Renal pelvis (tissue), 4 donors: ENCODE measurements around the gene RPL19. TPM values are rescaled to one million over a fixed set of nuclear protein-coding genes. Genes with fewer than 3 reads are reported as not detected.
"Not testable (repeated sequence)": the region's sequence is repeated elsewhere in the genome, so short reads cannot be mapped to it uniquely, and the experiment has no call there.

Experiments
- DNase-seq: peaks from one replicate; pipeline ENCODE4 v3.0.0-alpha.2; 2013
- polyA plus RNA-seq, 3 donors: library from polyadenylated mRNA; unstranded; fragments of 120-200 nt; gene quantifications; one replicate each; pipeline ENCODE4 v1.2.1, GENCODE V29; 2013; ENCODE audit not compliant: insufficient read length in 3 of 3

Gene RPL19
- polyA plus RNA-seq, 3 donors: 1,776 to 2,383 (median 2,100) TPM

DNA sequence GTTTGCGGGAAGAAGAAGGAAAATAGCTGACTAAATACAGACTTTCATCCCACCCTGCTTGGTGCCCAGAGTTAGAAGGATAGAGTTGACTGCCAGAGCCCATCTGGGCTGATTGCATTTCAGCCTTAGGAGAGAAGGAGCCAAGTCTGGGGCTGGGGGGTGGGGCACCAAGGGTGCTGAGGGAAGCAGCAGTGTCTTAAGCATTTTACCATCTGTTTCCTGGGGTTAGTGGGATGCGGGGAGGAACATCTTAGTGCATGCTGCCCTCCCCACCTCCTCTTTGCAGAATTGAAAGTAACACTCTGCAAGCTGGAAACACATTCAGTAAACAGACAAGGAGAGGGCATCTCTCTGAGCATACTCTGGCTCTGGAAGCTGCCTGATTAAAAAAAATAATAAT, 32.6 kb upstream of the RPL19 start:
- DNase-seq: no peak

GRCh38 chr17:39168503-39168902, 31.6 kb upstream of the RPL19 start:
- DNase-seq: not testable (repeated sequence)

DNA sequence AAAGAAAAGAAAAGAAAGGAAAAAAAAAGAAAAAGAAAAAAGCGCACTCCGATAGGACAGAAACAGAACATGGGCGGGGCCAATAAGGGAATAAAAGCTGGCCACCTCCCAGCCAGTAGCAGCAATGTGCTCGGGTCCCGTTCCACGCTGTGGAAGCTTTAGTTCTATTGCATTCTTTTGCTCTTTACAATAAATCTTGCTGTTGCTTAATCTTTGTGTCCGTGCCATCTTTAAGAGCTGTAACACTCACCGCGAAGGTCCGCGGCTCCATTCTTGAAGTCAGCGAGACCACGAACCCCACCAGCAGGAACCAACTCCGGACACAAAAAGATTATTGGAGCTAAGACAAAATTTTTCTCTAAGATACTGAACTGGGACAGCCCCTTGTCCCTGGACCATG, 31.0 kb upstream of the RPL19 start:
- DNase-seq: no peak

DNA sequence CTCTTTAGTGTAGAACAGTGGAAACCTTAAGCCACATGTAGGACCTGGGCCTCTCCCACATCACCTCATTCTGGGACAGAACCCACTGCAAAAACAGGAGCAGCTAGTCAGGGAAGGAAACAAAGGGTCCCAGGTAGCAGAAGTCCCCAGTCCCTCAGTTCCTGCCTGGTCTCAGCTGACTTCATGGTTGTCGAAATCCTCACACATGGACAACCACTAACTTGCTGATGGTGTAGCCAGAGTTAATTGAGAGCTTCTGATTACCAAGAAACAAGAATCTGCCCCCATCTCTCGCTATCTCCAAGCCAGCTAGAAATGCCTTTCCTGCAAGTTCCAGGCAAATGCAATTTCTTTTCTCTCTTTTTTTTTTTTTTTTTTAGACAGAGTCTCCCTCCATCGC, 30.6 kb upstream of the RPL19 start:
- DNase-seq: no peak

- DNase-seq: no peak
Observed at GRCh38 chr17:39170109-39170508, 30.0 kb upstream of the RPL19 start.

DNA sequence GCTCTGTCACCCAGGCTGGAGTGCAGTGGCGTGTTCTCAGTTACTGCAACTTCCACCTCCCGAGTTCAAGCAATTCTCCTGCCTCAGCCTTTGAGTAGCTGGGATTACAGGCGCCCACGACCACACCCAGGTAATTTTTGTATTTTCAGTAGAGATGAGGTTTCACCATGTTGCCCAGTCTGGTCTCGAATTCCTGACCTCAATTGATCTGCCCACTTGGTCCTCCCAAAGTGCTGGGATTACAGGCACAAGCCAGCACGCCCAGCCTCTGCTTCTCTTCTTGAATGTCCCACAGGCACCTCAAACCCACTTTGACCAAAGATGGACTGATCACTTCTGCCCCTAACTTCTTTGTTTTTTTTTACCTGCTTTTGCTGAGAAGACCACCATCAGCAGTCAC, 29.5 kb upstream of the RPL19 start:
- no peak for DNase-seq

GRCh38 chr17:39171933-39172332, 28.1 kb upstream of the RPL19 start:
- no peak for DNase-seq

DNA sequence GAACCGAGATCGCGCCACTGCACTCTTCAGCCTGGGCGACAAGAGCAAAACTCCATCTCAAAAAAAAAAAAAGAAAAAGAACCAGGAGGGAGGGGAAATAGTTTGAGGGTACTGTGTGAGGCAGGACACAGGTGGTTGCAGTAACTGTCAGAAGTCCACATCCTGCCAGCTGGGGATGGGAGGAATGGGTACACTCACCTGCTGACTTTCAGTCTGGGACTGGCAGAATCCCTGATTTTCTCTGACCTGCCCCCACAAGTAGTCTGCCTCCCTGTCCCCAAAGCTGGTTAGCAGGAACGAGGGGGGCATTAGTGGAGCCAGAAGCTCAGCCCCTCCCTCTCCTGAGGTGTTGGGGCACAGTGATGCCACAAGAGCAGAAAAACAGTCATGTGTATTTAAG, 27.0 kb upstream of the RPL19 start:
- no peak for DNase-seq

DNA sequence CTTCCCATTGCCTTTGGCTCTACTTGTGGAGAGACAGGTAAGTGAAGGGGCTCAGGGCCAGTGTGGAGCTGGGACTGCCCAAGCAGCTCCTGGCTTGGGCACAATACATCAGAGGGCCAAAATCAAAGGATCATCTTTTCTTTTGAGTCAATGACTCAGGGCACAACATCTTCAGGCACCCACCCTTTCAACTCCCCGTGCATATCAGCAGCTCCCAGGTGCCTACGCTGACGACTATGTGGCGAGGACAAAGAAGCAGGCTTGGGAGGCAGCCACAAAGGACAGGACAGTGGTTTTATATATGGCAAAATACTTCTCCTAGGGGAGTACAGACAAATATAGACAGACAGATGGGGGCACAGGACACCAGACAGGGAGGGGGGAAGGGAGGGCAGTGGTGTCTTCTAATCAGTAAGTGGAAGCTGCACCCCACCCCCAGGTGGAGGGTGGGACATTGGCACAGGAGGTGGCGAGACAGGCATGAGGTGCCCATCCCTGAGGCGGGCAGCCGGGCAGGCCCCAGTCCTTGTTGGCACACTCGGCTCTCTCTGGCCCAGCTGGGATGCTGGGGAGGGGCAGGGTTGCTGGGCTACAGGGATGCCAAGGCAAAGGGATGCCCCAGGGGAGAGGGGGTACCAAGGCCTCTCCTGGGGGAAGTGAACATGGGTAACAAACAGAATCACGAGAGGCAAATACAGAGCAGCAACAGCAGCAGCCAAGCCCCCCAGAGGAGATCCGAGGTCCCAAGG, 26.4 kb upstream of the RPL19 start:
- no peak for DNase-seq

DNA sequence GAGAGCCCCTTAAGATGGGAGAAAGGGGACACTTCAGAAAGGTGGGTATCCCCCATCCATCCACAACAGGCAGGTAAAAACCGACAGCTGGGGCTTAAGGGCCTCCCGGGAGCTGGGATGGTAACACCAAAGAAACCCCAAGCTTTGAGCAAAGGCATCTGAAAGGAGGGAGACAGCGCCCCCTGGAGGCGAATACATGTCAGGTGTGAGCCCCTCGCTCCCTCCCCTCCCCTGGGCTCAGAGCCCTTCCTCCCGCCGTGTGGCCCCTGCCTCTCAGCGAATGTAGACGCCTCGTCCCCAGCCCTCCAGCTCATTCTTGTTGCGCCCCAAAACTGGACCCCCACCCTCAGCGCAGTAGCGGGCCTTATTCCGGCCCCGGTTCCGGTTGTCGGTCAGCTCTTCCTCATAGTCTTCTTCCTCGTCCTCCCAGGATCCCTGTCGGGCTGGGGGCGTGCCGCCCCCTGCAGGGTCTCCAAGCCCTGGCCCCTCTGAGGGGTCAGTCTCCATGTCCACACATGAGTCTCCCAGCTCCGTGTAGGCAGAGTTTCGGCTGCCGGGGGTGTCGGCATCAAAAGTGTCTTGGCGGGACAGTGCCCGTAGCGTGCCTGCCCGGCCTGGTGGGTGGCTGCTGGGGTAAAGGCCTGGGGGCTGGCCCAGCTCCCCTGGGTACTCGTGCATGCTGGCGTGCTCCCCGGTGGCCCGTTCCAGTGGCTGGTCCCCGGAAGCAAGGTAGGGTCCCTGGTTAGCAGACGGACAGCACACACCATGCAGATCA, 25.0 kb upstream of the RPL19 start:
- peak; percentile 79 for DNase-seq

- DNase-seq: no peak
Observed at GRCh38 chr17:39175695-39176093, 24.4 kb upstream of the RPL19 start.

DNA sequence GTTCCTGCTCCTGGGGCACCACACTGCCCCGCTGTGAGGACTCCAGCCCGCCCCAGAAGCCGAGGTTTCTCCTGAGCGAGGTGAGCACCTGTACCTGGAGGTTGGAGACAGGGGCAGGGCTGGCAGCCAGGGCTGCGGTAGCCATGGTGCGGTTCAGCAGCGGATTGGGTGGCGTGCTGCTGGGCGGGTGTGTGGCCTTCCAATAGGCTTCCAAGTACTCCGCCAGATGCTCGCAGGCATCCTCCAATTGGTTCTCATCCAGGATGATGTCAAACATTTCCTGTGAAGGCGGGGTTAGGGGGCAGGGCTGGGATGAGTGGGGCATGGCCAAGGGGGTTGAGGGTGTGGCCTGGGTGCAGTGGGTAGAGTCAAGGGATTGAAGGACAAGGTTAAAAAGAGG, 22.8 kb upstream of the RPL19 start:
- no peak for DNase-seq

GRCh38 chr17:39178536-39178935, 21.5 kb upstream of the RPL19 start:
- DNase-seq: no peak

GRCh38 chr17:39181303-39181702, 18.8 kb upstream of the RPL19 start:
- DNase-seq: no peak

DNA sequence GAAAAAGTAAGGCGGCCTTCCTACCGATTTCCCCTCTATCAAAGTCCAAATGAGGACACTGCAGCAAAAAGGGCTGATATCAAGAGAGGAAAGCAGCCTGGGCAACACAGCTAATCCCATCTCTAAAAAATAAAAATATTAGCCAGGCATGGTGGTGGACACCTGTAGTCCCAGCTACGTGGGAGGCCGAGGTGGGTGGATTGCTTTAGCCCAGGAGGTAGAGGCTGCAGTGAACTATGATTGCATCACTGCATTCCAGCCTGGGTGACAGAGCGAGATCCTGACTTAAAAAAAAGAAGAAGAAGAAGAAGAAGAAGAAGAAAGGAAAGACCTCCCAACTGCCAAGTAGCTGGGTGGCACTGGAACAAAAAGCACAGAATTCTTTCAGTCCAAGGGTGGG, 17.0 kb upstream of the RPL19 start:
- no peak for DNase-seq

DNA sequence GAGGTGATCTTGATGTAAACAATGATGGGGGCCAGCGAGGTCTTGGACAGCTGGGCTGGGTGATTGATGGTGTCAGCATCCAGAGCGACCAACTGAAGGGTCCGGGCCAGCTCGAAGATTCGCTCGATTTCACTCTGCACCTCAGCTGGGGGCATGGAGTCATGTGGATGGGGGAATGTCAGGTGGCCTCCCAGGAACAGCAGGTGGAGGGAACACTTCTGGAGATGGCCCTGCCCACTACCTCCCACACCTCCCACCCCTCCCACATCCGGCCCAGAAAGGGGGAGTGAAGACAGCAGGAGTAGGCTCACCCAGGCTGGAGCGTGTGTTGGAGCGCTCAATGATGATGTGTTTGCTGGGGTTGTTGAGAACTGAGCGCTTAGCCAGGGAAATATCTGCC, 16.4 kb upstream of the RPL19 start:
- no peak for DNase-seq

DNA sequence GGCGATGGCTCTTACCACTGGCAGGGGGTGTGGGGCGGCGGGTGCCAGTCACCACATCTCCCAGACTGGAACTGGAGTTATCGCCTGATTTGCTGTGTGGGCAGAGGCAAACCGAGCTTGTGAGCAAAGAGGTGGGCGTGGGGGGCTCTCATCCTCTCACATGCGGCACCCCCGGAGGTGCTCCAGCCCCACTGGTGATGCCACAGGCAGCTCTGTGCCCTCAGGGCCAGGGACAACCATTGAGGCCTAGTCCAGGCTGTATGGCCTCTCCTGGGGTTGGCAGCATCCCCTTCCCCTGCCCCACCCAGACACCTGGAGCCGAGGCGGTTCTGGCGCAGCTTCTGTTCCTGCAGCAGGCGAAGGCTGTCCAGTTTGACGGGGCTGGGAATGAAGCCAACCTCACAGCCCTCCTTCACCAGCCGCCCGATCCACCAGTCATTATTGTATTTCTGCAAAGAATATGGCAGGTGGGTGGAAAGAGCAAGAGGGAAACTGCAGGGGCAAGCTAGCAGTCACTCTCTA, 13.5 kb upstream of the RPL19 start:
- no peak for DNase-seq

DNA sequence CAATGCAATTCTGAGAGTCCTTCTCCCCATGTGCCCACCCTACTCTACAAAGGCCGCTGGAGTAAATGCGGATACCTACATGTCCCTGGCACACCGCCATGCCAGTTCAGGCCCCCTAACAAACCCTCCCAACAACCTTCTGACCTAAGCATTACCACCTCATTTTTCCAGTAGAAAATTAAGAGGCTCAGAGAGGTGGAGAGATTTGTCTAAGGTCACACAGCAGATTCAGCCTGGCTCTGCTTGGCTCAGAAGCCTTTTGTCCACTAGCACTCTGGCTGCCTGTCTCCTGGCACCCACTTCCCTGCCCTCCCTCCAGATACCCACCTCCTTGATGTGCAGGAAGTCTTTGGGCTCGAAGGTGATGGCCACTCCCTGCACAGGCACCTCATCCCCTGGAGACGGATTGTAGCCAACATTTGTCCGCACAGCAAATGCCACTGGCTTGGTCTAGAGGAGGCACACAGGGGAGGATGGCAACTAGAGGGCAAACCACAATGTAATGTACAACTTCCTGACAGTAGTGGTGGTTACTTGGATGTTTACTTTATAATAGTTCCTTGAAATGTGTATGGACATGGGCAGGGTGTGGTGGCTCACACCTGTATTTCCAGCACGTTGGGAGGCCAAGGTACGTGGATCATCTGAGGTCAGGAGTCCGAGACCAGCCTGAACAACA, 12.8 kb upstream of the RPL19 start:
- no peak for DNase-seq

DNA sequence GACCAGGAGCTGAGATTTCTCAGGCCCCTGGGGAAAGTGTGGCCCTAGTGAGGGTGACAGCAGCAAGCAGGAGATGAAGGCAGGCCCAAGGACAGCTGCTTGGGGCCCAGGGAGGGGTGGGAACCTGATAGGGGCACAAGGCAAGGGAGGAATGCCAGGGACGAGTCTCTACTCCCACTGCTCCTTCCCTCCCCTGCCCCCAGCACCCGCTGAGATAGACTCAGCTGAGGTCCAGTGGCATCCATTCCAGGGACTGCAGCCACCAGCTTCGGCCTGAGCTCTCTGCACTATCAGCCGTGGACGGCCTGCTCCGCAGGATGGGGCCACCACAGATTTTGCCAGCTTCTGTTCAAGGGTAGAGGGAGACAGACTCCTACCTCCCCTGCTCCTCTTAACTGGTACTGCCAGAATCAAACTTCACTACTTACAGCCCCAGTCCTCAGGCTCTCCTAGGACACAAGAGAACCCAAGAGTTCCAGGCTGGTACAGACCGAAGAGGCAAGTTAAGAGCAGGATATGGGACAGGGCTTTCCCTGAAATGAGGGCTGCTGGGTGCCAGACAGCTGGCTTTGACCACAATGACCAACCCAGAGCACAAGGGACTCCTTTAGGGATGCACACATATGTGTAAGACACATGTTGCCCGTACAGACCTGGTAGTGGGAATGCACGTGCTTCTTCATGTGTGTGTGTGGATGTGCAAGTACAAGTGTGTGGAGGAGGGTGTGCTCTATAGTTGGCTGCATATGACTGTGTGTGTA, 8.2 kb upstream of the RPL19 start:
- peak; percentile 69 for DNase-seq

GRCh38 chr17:39192901-39193300, 7.2 kb upstream of the RPL19 start:
- no peak for DNase-seq

GRCh38 chr17:39193346-39193745, 6.7 kb upstream of the RPL19 start:
- no peak for DNase-seq
